Measurements from ENCODE around the gene MTHFD2L. TPM values are rescaled to one million over a fixed set of nuclear protein-coding genes. Genes with fewer than 3 reads are reported as not detected.
"Not testable (repeated sequence)": the region's sequence is repeated elsewhere in the genome, so short reads cannot be mapped to it uniquely, and the experiment has no call there.

Gene MTHFD2L
- total RNA-seq, 1 donor from 2014 or later = 9.5 TPM

DNA sequence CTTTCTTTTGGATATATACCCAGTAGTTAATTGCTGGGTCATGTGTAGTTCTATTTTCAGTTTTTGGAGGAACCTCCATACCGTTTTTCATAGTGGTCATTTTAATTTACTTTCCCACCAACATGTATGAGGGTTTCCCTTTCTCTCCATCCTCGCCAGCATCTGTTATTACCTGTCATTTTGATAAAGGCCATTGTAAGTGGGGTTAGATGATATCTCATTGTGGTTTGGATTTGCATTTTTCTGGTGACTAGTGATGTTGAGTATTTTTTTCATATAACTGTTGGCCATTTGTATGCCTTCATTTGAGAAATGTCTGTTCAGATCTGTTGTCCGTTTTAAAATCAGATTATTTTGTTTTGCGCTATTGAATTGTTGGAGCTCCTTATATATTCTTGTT is 30.2 kb upstream of the MTHFD2L start:
- Histone ChIP-seq H3K4me3 (ENCODE audit: low read depth, low read length) (no peak overlapping the region), H3K36me3 (ENCODE audit: control insufficient read depth, insufficient read depth, low read length) (no peaks in the 10 kb centered on the region), H3K27me3 (ENCODE audit: control insufficient read depth, insufficient read depth, low read length) (no peaks in the 10 kb centered on the region)
- TF ChIP-seq, protein P1, sequence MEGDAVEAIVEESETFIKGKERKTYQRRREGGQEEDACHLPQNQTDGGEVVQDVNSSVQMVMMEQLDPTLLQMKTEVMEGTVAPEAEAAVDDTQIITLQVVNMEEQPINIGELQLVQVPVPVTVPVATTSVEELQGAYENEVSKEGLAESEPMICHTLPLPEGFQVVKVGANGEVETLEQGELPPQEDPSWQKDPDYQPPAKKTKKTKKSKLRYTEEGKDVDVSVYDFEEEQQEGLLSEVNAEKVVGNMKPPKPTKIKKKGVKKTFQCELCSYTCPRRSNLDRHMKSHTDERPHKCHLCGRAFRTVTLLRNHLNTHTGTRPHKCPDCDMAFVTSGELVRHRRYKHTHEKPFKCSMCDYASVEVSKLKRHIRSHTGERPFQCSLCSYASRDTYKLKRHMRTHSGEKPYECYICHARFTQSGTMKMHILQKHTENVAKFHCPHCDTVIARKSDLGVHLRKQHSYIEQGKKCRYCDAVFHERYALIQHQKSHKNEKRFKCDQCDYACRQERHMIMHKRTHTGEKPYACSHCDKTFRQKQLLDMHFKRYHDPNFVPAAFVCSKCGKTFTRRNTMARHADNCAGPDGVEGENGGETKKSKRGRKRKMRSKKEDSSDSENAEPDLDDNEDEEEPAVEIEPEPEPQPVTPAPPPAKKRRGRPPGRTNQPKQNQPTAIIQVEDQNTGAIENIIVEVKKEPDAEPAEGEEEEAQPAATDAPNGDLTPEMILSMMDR (IDR thresholded peaks at IDR 0.05; ENCODE audit: insufficient read depth, low read length, poor library complexity, severe bottlenecking) = no peak
- no peak for DNase-seq (ENCODE audit: low read depth)

DNA sequence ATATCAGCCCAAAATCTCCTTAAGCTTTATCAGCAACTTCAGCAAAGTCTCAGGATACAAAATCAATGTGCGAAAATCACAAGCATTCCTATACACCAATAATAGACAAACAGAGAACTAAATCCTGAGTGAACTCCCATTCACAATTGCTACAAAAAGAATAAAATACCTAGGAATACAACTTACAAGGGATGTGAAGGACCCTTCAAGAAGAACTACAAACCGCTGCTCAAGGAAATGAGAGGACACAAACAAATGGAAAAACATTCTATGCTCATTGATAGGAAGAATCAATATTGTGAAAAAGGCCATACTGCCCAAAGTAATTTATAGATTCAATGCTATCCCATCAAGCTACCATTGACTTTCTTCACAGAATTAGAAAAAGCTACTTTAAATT is 27.1 kb upstream of the MTHFD2L start:
- not testable (repeated sequence) for H3K27me3 ChIP-seq (ENCODE audit: control insufficient read depth, insufficient read depth, low read length); H3K36me3 ChIP-seq (ENCODE audit: control insufficient read depth, insufficient read depth, low read length); H3K4me3 ChIP-seq (ENCODE audit: low read depth, low read length); DNase-seq (ENCODE audit: low read depth)

GRCh38 chr4:74132188-74132587 is 25.7 kb upstream of the MTHFD2L start:
- not testable (repeated sequence) for H3K36me3 ChIP-seq (ENCODE audit: control insufficient read depth, insufficient read depth, low read length); DNase-seq (ENCODE audit: low read depth); H3K27me3 ChIP-seq (ENCODE audit: control insufficient read depth, insufficient read depth, low read length); H3K4me3 ChIP-seq (ENCODE audit: low read depth, low read length)

DNA sequence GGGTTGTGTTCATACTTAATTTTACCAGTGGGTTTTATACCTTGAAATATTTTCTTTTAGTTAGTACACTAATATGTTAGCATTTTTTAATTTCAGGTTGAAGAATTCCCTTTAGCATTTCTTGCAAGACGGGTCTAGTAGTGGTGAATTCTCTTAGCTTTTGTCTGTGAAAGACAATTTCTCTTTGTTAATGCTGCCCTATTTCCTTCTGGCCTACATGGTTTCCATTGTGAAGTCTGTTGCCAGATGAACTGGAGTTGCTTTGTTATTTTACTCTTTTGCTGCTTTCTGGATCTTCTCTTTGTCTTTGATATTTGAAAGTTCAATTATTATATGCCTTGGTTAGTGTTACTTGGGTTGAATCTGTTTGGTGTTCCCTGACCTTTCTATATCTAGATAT is 25.0 kb upstream of the MTHFD2L start:
- Histone ChIP-seq H3K27me3 (ENCODE audit: control insufficient read depth, insufficient read depth, low read length) (no peaks in the 10 kb centered on the region), H3K4me3 (ENCODE audit: low read depth, low read length) (no peak overlapping the region), H3K36me3 (ENCODE audit: control insufficient read depth, insufficient read depth, low read length) (no peaks in the 10 kb centered on the region)
- TF ChIP-seq, protein P1 (IDR thresholded peaks at IDR 0.05; ENCODE audit: insufficient read depth, low read length, poor library complexity, severe bottlenecking) = no peak
- no peak for DNase-seq (ENCODE audit: low read depth)

DNA sequence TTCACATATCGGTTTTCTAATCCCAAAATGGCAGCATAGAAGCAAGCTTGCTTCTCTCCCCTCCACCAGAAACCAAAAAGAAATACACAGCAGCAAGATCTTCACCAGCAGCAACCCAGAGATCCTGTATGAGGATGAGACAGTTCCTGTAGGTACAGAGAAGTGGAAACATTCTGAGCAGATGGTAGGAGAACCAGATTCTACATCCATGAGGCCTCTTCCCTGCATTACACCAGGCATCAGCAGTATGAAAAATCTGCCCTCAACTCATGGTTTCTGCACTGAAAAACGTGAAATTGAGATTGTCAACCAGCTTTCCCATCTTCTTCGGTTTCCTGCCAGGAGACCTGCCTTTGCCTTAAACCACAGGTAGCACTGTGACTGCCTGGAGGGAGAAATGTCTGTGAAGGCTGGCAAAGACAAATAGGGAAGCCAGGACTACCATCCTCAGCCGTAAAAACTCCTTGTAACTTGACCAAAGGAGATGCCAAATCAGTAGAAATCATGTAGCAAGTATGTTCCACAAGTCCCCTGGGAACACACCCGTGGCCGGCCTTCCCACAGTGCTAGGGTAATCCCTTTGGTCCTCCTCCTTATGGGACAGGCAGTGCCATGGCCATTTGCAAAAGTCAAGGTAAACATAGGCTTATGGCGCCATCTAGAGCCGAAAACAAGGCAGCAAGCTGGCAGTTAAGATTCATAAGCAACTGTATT is 24.0 kb upstream of the MTHFD2L start:
- DNase-seq (ENCODE audit: low read depth) = peak; percentile 52
- no peak overlapping the region for H3K4me3 ChIP-seq (ENCODE audit: low read depth, low read length)
- TF ChIP-seq, protein P1 (IDR thresholded peaks at IDR 0.05; ENCODE audit: insufficient read depth, low read length, poor library complexity, severe bottlenecking) = peak; percentile 78
- no peaks in the 10 kb centered on the region for H3K27me3 ChIP-seq (ENCODE audit: control insufficient read depth, insufficient read depth, low read length)
- H3K36me3 ChIP-seq (ENCODE audit: control insufficient read depth, insufficient read depth, low read length) = no peaks in the 10 kb centered on the region

GRCh38 chr4:74134500-74134852 is 23.4 kb upstream of the MTHFD2L start:
- H3K36me3 ChIP-seq (ENCODE audit: control insufficient read depth, insufficient read depth, low read length) = no peaks in the 10 kb centered on the region
- H3K4me3 ChIP-seq (ENCODE audit: low read depth, low read length) = no peak overlapping the region
- H3K27me3 ChIP-seq (ENCODE audit: control insufficient read depth, insufficient read depth, low read length) = no peaks in the 10 kb centered on the region
- TF ChIP-seq, protein P1 (IDR thresholded peaks at IDR 0.05; ENCODE audit: insufficient read depth, low read length, poor library complexity, severe bottlenecking) = no peak
- DNase-seq (ENCODE audit: low read depth) = no peak

- no peaks in the 10 kb centered on the region for H3K27me3 ChIP-seq (ENCODE audit: control insufficient read depth, insufficient read depth, low read length)
- TF ChIP-seq, protein P1 (IDR thresholded peaks at IDR 0.05; ENCODE audit: insufficient read depth, low read length, poor library complexity, severe bottlenecking) = no peak
- DNase-seq (ENCODE audit: low read depth) = no peak
Observed at GRCh38 chr4:74146581-74147129, 11.3 kb upstream of the MTHFD2L start.

More at GRCh38 chr4:74146581-74147129, 11.3 kb upstream of the MTHFD2L start:
- Histone ChIP-seq H3K36me3 (ENCODE audit: control insufficient read depth, insufficient read depth, low read length) (no peaks in the 10 kb centered on the region), H3K4me3 (ENCODE audit: low read depth, low read length) (no peak overlapping the region)

All from kidney epithelial cell (primary cell).